HFFc6 (cell line): Measurements from ENCODE around the gene SNX25. TPM values are rescaled to one million over a fixed set of nuclear protein-coding genes. Genes with fewer than 3 reads are reported as not detected.

Experiments
- DNase-seq: peaks from one replicate; pipeline ENCODE4 v3.0.0-alpha.2; 2018
- H3K27ac Mint-ChIP-seq: 2 replicates; pipeline ENCODE4 v1.8.0; 2020; ENCODE audit warnings: mild to moderate bottlenecking, mixed read lengths
- H3K27me3 Mint-ChIP-seq: 2 replicates; pipeline ENCODE4 v1.8.0; 2021; ENCODE audit warnings: mild to moderate bottlenecking, moderate library complexity, mixed read lengths; ENCODE audit not compliant: insufficient read depth
- H3K36me3 Mint-ChIP-seq: 2 replicates; pipeline ENCODE4 v1.8.0; 2021; ENCODE audit warnings: low read depth, mixed read lengths
- H3K4me1 Mint-ChIP-seq: 2 replicates; pipeline ENCODE4 v1.8.0; 2020; ENCODE audit warnings: low read depth, mixed read lengths
- H3K4me3 Mint-ChIP-seq: 2 replicates; pipeline ENCODE4 v1.8.0; 2020; ENCODE audit warnings: mild to moderate bottlenecking, moderate library complexity, mixed read lengths
- H3K9me3 Mint-ChIP-seq: 2 replicates; pipeline ENCODE4 v1.8.0; 2020; ENCODE audit warnings: mild to moderate bottlenecking, mixed read lengths
- CTCF ChIP-seq: fragments of 200-600 bp; sonication (generic); IDR thresholded peaks from 2 replicates; pipeline ENCODE4 v1.5.0; 2021; ENCODE audit warnings: antibody characterized with exemption, mild to moderate bottlenecking
- long read RNA-seq: library from polyadenylated mRNA; unstranded; transcript quantifications from one replicate; pipeline ENCODE4 v2.0.0, GENCODE V29; 2019
- total RNA-seq, 6 experiments: library from RNA; stranded (reverse); fragmentation: NEBNext Ultra II Directional; extraction: Animal tissue kit (Norgen Biotek cat#: 25700); gene quantifications; 2 replicates in 1 of 6; 3 replicates in 5 of 6; pipeline ENCODE4 v1.2.3, GENCODE V29; 2021

SNX25 gene
- total RNA-seq, result 10 to 100 TPM; 19.4 to 40.2 (median 24.8) TPM
- long read RNA-seq, partial matches to known transcripts, result 6 of 10 reads
- long read RNA-seq, other reads (novel, unspliced or antisense), result 4 of 10 reads

- no peaks in the 10 kb centered on the region for H3K36me3 Mint-ChIP-seq
- H3K9me3 Mint-ChIP-seq, result no peaks in the 10 kb centered on the region
- peak; percentile 51 for TF ChIP-seq CTCF
- peak within 1 kb of the TSS; percentile 95 for H3K27ac Mint-ChIP-seq
- H3K27me3 Mint-ChIP-seq, result peaks cover 3% of the 10 kb centered on the region
- DNase-seq, result peak; percentile 66
- peaks cover 45% of the 10 kb centered on the region for H3K4me1 Mint-ChIP-seq
- H3K4me3 Mint-ChIP-seq, result peak within 1 kb of the TSS; percentile 96
Observed at GRCh38 chr4:185209031-185209851, at the start of gene SNX25. SNX25 (plus strand) TSS chr4:185209598; CDS start chr4:185209827, 229 bp downstream.

DNA sequence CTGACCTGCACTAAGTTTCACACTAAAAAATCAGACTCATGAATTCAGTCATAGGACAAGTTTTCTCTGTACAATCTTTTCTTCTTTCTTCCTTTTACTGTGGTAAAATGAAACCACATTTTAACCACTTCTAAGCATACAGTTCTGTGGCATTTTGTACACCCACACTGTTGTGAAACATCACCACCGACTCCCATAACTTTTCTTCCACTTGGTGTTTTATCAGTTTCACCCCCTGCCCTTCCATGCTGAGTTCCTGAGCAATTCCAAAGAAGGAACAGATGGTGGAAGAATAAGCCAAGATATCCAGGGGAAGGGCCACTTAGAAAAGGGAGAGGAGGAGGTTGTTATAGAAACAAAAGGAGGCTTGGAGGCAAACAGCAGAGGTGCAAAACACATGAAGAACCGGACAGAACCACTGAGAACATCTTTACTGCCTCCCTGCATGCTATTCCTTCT is 43.8 kb upstream of the SNX25 start:
- Mint-ChIP-seq H3K36me3 (peaks cover 19% of the 10 kb centered on the region), H3K27me3 (no peaks in the 10 kb centered on the region), H3K27ac (peak overlapping the region; percentile 42), H3K4me1 (peaks cover 11% of the 10 kb centered on the region), H3K4me3 (no peak overlapping the region), H3K9me3 (no peaks in the 10 kb centered on the region)
- TF ChIP-seq CTCF, result no peak
- peak; percentile 25 for DNase-seq

DNA sequence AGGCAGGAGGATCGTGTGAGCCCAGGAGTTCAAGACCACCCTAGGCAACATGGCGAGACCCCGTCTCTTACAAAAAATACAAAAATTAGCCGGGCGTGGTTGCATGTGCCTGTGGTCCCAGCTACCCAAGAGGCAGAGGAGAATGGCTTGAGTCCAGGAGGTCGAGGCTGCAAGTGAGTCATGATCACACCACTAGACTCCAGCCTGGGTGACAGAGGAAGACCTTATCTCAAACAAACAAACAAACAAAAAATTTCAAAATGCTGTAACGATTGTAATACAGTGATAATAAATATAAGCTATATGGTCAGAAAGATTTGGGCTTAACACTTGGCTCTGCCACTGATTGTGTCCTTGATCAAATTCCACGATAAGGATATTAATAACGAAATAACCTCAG is 42.2 kb upstream of the SNX25 start:
- no peak for TF ChIP-seq CTCF
- DNase-seq, result no peak

DNA sequence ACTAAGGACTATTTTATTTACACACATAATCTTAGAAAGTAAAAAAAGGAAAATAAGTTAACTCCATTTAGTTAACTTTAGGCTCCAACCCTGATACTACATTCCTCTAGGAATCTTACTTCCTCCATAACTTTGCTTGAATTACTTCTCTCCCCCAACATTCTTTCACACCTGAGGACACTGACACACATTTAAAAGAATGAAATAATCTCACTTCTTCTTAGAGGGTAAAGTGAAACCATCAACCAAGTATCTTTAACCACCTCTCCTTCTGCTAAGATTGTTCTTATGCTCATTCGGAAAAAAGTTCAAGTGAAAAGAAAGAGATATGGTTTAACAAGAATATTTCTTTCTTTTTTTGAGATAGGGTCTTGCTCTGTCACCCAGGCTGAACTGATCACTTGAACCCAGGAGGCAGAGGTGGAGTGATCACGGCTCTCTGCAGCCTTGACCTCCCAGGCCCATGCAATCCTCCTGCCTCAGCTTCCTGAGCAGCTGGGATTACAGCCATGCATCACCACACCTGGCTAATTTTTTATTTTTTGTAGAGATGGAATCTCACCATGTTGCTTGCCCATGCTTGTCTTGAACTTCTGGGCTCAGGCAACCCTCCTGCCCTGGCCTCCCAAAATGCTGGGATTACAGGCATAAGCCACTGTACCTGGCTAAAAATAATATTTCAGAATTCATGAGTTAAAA is 37.9 kb upstream of the SNX25 start:
- no peaks in the 10 kb centered on the region for H3K9me3 Mint-ChIP-seq
- H3K36me3 Mint-ChIP-seq, result peaks cover 27% of the 10 kb centered on the region
- DNase-seq, result no peak
- H3K4me1 Mint-ChIP-seq, result peaks cover 4% of the 10 kb centered on the region; the same call in 1 of the 2 replicates
- no peak overlapping the region for H3K27ac Mint-ChIP-seq
- no peak for TF ChIP-seq CTCF
- no peaks in the 10 kb centered on the region for H3K27me3 Mint-ChIP-seq
- no peak overlapping the region for H3K4me3 Mint-ChIP-seq

More for the DNA sequence above, 42.2 kb upstream of the SNX25 start:
- H3K4me1 Mint-ChIP-seq, result peaks cover 15% of the 10 kb centered on the region
- no peaks in the 10 kb centered on the region for H3K27me3 Mint-ChIP-seq
- no peak overlapping the region for H3K4me3 Mint-ChIP-seq
- no peak overlapping the region for H3K27ac Mint-ChIP-seq
- no peaks in the 10 kb centered on the region for H3K9me3 Mint-ChIP-seq
- H3K36me3 Mint-ChIP-seq, result peaks cover 24% of the 10 kb centered on the region

GRCh38 chr4:185179488-185179887 is 29.9 kb upstream of the SNX25 start:
- Mint-ChIP-seq H3K27me3 (no peaks in the 10 kb centered on the region), H3K9me3 (no peaks in the 10 kb centered on the region), H3K36me3 (peaks cover 4% of the 10 kb centered on the region; the same call in 1 of the 2 replicates), H3K4me3 (no peak overlapping the region), H3K4me1 (peaks cover 24% of the 10 kb centered on the region), H3K27ac (no peak overlapping the region)
- DNase-seq, result no peak
- TF ChIP-seq CTCF, result no peak
